H1 (cell line): ENCODE results near the gene TMX2. TPM values are rescaled to one million over a fixed set of nuclear protein-coding genes. Genes with fewer than 3 reads are reported as not detected.

ENCODE experiments used
- ASH2L ChIP-seq: fragments of 200-600, 300-600 bp; sonication (generic); IDR thresholded peaks from one replicate; pipeline ENCODE4 v1.7.1; 2017; ENCODE audit warnings: low read length
- ATF2 ChIP-seq: IDR thresholded peaks from 2 replicates; pipeline ENCODE4 v1.6.1; 2012; ENCODE audit warnings: low read length, inconsistent platforms
- BACH1 ChIP-seq: IDR thresholded peaks from 2 replicates; pipeline ENCODE4 v1.6.1; 2012; ENCODE audit warnings: low read length, improper control_type of control experiment
- BRCA1 ChIP-seq: IDR thresholded peaks from 2 replicates; pipeline ENCODE4 v1.6.1; 2012; ENCODE audit warnings: low read depth, low read length, improper control_type of control experiment
- CBX8 ChIP-seq: fragments of 300-800, 300-1000 bp; sonication (generic); IDR thresholded peaks from 2 replicates; pipeline ENCODE4 v1.7.1; 2016; ENCODE audit warnings: low read depth, low read length, borderline replicate concordance
- EGR1 ChIP-seq: IDR thresholded peaks from 2 replicates; pipeline ENCODE4 v1.6.1; 2011; ENCODE audit warnings: low read depth, low read length, borderline replicate concordance
- EP300 ChIP-seq, 2 experiments: IDR thresholded peaks; 1 replicate in 1 of 2; 2 replicates in 1 of 2; pipeline ENCODE4 v1.6.1; 2011 to 2012; ENCODE audit warnings: low read depth in 2 of 2, low read length in 2 of 2, mild to moderate bottlenecking in 2 of 2, borderline replicate concordance in 1 of 2, inconsistent platforms in 1 of 2, moderate library complexity in 1 of 2
- FOSL1 ChIP-seq: IDR thresholded peaks from 2 replicates; pipeline ENCODE4 v1.6.1; 2011; ENCODE audit warnings: mild to moderate bottlenecking, low read depth, low read length, moderate library complexity; ENCODE audit not compliant: insufficient read depth
- MAFK ChIP-seq: IDR thresholded peaks from 2 replicates; pipeline ENCODE4 v1.6.1; 2012; ENCODE audit warnings: low read depth, mild to moderate bottlenecking, improper control_type of control experiment, low read length
- NANOG ChIP-seq: IDR thresholded peaks from 2 replicates; pipeline ENCODE4 v1.6.1; 2011; ENCODE audit warnings: low read length, low read depth, mild to moderate bottlenecking, inconsistent platforms; ENCODE audit not compliant: insufficient read depth, poor library complexity, severe bottlenecking
- PHF8 ChIP-seq: fragments of 200-600 bp; sonication (generic); conservative IDR thresholded peaks from 2 replicates; pipeline ENCODE4 v1.7.1; 2012; ENCODE audit warnings: low read depth, mild to moderate bottlenecking, inconsistent platforms, low read length, moderate library complexity
- POLR2AphosphoS5 ChIP-seq: IDR thresholded peaks from 2 replicates; pipeline ENCODE4 v1.6.1; 2011; ENCODE audit warnings: low read depth, low read length
- RAD21 ChIP-seq, 2 experiments: IDR thresholded peaks in 1 of 2; conservative IDR thresholded peaks in 1 of 2; 2 replicates each; pipeline ENCODE4 v1.6.1; 2011; ENCODE audit warnings: low read depth in 2 of 2, low read length in 2 of 2, improper control_type of control experiment in 1 of 2, inconsistent platforms in 1 of 2, mild to moderate bottlenecking in 1 of 2, moderate library complexity in 1 of 2
- RBBP5 ChIP-seq: IDR thresholded peaks from 2 replicates; pipeline ENCODE4 v1.7.1; 2012; ENCODE audit warnings: low read depth, mild to moderate bottlenecking, inconsistent platforms, low read length, moderate library complexity, borderline replicate concordance
- RXRA ChIP-seq: IDR thresholded peaks from 2 replicates; pipeline ENCODE4 v1.6.1; 2011; ENCODE audit warnings: low read depth, mild to moderate bottlenecking, low read length, moderate library complexity; ENCODE audit not compliant: insufficient read depth
- SAP30 ChIP-seq: fragments of 300-600 bp; sonication (generic); IDR thresholded peaks from 2 replicates; pipeline ENCODE4 v1.7.1; 2012; ENCODE audit warnings: low read length, moderate library complexity, mild to moderate bottlenecking, inconsistent platforms; ENCODE audit not compliant: insufficient read depth, insufficient replicate concordance
- SIN3A ChIP-seq, 2 experiments: IDR thresholded peaks in 1 of 2; conservative IDR thresholded peaks in 1 of 2; 2 replicates each; pipeline ENCODE4 v1.6.1; 2011 to 2012; ENCODE audit warnings: low read length in 2 of 2, improper control_type of control experiment in 1 of 2, low read depth in 1 of 2, mild to moderate bottlenecking in 1 of 2
- SP1 ChIP-seq: IDR thresholded peaks from 2 replicates; pipeline ENCODE4 v1.6.1; 2011; ENCODE audit warnings: low read depth, low read length
- SRF ChIP-seq: IDR thresholded peaks from 2 replicates; pipeline ENCODE4 v1.6.1; 2011; ENCODE audit warnings: mild to moderate bottlenecking, low read depth, low read length, moderate library complexity
- polyA plus RNA-seq, 7 experiments: library from polyadenylated mRNA; depleted of rRNA in 3 of 7; stranded (reverse) in 5 of 7; unstranded in 2 of 7; fragments of >200 nt in 5 of 7; fragments of 200-250 nt in 2 of 7; gene quantifications; 1 replicate in 5 of 7; 2 replicates in 1 of 7; 4 replicates in 1 of 7; pipeline versions ENCODE4 v1.2.1 to v1.2.3, GENCODE V29; 2011 to 2013; ENCODE audit warnings: missing spikeins in 2 of 7, mixed read lengths in 2 of 7
- total RNA-seq: library from RNA; stranded (reverse); fragmentation: NEBNext Ultra II Directional; extraction: Animal tissue kit (Norgen Biotek cat#: 25700); gene quantifications from 2 replicates; pipeline ENCODE4 v1.2.1, GENCODE V29; 2021
- TF ChIP-seq, protein P1 (sequence below): IDR thresholded peaks from 2 replicates; pipeline ENCODE4 v1.6.1; 2011; ENCODE audit warnings: low read depth, mild to moderate bottlenecking, low read length; ENCODE audit not compliant: insufficient read depth

The TMX2 gene
- total and polyA plus RNA-seq, 2 of the 8 experiments (the other 6 are each of a cell fraction or from before 2014, with no cell fraction given) = 70.4 to 100.0 TPM

GRCh38 chr11:57761301-57762234, 49.2 kb downstream of the TMX2 start, which contains the start of gene CTNND1 (continued):
- no peak for TF ChIP-seq RBBP5
- peak; percentile 78; the same call in 1 of the 2 replicates for TF ChIP-seq ATF2
- TF ChIP-seq FOSL1 = no peak
- TF ChIP-seq SIN3A (conservative IDR thresholded peaks at IDR 0.05 in 1 of 2, IDR thresholded peaks at IDR 0.05 in 1 of 2; ENCODE audit: low read depth in 1 of 2, low read length in 2 of 2) = peak; percentile 43 to 80; a peak in 1 of 4 replicates
- TF ChIP-seq POLR2AphosphoS5 = peak; percentile 81
- TF ChIP-seq MAFK = no peak
- no peak for TF ChIP-seq CBX8
- TF ChIP-seq BRCA1 = no peak
- no peak; the same call in 1 of the 2 replicates for TF ChIP-seq PHF8
- peak; percentile 62 for TF ChIP-seq SRF
- TF ChIP-seq RAD21 (IDR thresholded peaks at IDR 0.05 in 1 of 2, conservative IDR thresholded peaks at IDR 0.05 in 1 of 2; ENCODE audit: low read depth in 2 of 2, low read length in 2 of 2) = peak; percentile 3; a peak in 1 of 4 replicates
- no peak for TF ChIP-seq SAP30
- no peak for TF ChIP-seq EGR1
- TF ChIP-seq ASH2L = no peak
- TF ChIP-seq SP1 = peak; percentile 94
- TF ChIP-seq, protein P1, sequence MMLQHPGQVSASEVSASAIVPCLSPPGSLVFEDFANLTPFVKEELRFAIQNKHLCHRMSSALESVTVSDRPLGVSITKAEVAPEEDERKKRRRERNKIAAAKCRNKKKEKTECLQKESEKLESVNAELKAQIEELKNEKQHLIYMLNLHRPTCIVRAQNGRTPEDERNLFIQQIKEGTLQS = no peak
- TF ChIP-seq NANOG = no peak
- TF ChIP-seq EP300 (IDR thresholded peaks at IDR 0.05; ENCODE audit: borderline replicate concordance in 1 of 2, low read depth in 2 of 2, low read length in 2 of 2) = no peak; a peak in 1 of 3 replicates
- no peak for TF ChIP-seq BACH1
- no peak for TF ChIP-seq RXRA
